Measurements from ENCODE around the gene C19orf25.

The C19orf25 gene

GRCh38 chr19:1509602-1510441 lies 30.8 kb upstream of the C19orf25 start:
- DNase-seq (ENCODE audit: low read depth in 1 of 2, low spot score in 1 of 2), result no peak

GRCh38 chr19:1508507-1508856 lies 29.5 kb upstream of the C19orf25 start:
- Histone ChIP-seq H3K4me3 (replicated peaks; ENCODE audit: insufficient read depth, low read length) (no peak overlapping the region), H3K27me3 (ENCODE audit: insufficient read depth, poor library complexity, severe bottlenecking) (peaks cover 28% of the 10 kb centered on the region), H3K27ac (replicated peaks) (no peak overlapping the region)
- no peak for DNase-seq (ENCODE audit: low read depth in 1 of 2, low spot score in 1 of 2)
- no peak for TF ChIP-seq REST (IDR thresholded peaks at IDR 0.05; ENCODE audit: insufficient replicate concordance, low read depth)
- TF ChIP-seq SPI1 (IDR thresholded peaks at IDR 0.05; ENCODE audit: borderline replicate concordance, low read depth), result no peak
- no peak for TF ChIP-seq POLR2AphosphoS5 (IDR thresholded peaks at IDR 0.05; ENCODE audit: low read depth)

More at GRCh38 chr19:1509602-1510441, 30.8 kb upstream of the C19orf25 start:
- H3K4me3 ChIP-seq (replicated peaks; ENCODE audit: insufficient read depth, low read length), result no peak overlapping the region
- no peak for TF ChIP-seq CTCF (IDR thresholded peaks at IDR 0.05; ENCODE audit: insufficient read depth, low read length)
- no peak for TF ChIP-seq POLR2AphosphoS5 (IDR thresholded peaks at IDR 0.05; ENCODE audit: low read depth)
- no peak for TF ChIP-seq GABPA (IDR thresholded peaks at IDR 0.05; ENCODE audit: low read depth)
- TF ChIP-seq REST (IDR thresholded peaks at IDR 0.05; ENCODE audit: insufficient replicate concordance, low read depth), result no peak
- TF ChIP-seq SPI1 (IDR thresholded peaks at IDR 0.05; ENCODE audit: borderline replicate concordance, low read depth), result no peak
- peaks cover 24% of the 10 kb centered on the region for H3K27me3 ChIP-seq (ENCODE audit: insufficient read depth, poor library complexity, severe bottlenecking)
- H3K27ac ChIP-seq (replicated peaks), result no peak overlapping the region

GRCh38 chr19:1507763-1508506 lies 28.9 kb upstream of the C19orf25 start:
- Histone ChIP-seq H3K27me3 (ENCODE audit: insufficient read depth, poor library complexity, severe bottlenecking) (peaks cover 32% of the 10 kb centered on the region), H3K27ac (replicated peaks) (no peak overlapping the region), H3K4me3 (replicated peaks; ENCODE audit: insufficient read depth, low read length) (no peak overlapping the region)
- TF ChIP-seq POLR2AphosphoS5 (IDR thresholded peaks at IDR 0.05; ENCODE audit: low read depth) (no peak), CTCF (IDR thresholded peaks at IDR 0.05; ENCODE audit: insufficient read depth, low read length) (no peak), GABPA (IDR thresholded peaks at IDR 0.05; ENCODE audit: low read depth) (no peak), SPI1 (IDR thresholded peaks at IDR 0.05; ENCODE audit: borderline replicate concordance, low read depth) (no peak), REST (IDR thresholded peaks at IDR 0.05; ENCODE audit: insufficient replicate concordance, low read depth) (no peak)
- DNase-seq (ENCODE audit: low read depth in 1 of 2, low spot score in 1 of 2), result peak; percentile 61 to 76
